GM18526 (cell line): ENCODE measurements around the gene GRID1.

Source experiments
- POLR2A ChIP-seq: IDR thresholded peaks from 3 replicates; pipeline ENCODE4 v1.6.1; 2011; ENCODE audit not compliant: insufficient read length; ENCODE audit errors: extremely low read depth

GRID1 gene

GRCh38 chr10:86354761-86355540 lies 11.6 kb downstream of the GRID1 start:
- TF ChIP-seq POLR2A = no peak

- no peak for TF ChIP-seq POLR2A
Observed at GRCh38 chr10:86353506-86354485, 12.8 kb downstream of the GRID1 start.

GRCh38 chr10:86350897-86351296 lies 15.7 kb downstream of the GRID1 start:
- TF ChIP-seq POLR2A = no peak

GRCh38 chr10:86349940-86350630 lies 16.5 kb downstream of the GRID1 start:
- no peak for TF ChIP-seq POLR2A

GRCh38 chr10:86349474-86349873 lies 17.1 kb downstream of the GRID1 start:
- no peak for TF ChIP-seq POLR2A

GRCh38 chr10:86348321-86349210 lies 18.0 kb downstream of the GRID1 start:
- no peak for TF ChIP-seq POLR2A

GRCh38 chr10:86347856-86348255 lies 18.7 kb downstream of the GRID1 start:
- TF ChIP-seq POLR2A = no peak

- no peak for TF ChIP-seq POLR2A
Observed at GRCh38 chr10:86346799-86347665, 19.6 kb downstream of the GRID1 start.

GRCh38 chr10:86345859-86346798 lies 20.5 kb downstream of the GRID1 start:
- TF ChIP-seq POLR2A = no peak

GRCh38 chr10:86345296-86345858 lies 21.2 kb downstream of the GRID1 start:
- no peak for TF ChIP-seq POLR2A

GRCh38 chr10:86344714-86345161 lies 21.9 kb downstream of the GRID1 start:
- no peak for TF ChIP-seq POLR2A

GRCh38 chr10:86344281-86344680 lies 22.3 kb downstream of the GRID1 start:
- no peak for TF ChIP-seq POLR2A
